Measurements from ENCODE around the gene PDPN.
"Not testable (repeated sequence)": the region's sequence is repeated elsewhere in the genome, so short reads cannot be mapped to it uniquely, and the experiment has no call there.

PDPN gene

DNA sequence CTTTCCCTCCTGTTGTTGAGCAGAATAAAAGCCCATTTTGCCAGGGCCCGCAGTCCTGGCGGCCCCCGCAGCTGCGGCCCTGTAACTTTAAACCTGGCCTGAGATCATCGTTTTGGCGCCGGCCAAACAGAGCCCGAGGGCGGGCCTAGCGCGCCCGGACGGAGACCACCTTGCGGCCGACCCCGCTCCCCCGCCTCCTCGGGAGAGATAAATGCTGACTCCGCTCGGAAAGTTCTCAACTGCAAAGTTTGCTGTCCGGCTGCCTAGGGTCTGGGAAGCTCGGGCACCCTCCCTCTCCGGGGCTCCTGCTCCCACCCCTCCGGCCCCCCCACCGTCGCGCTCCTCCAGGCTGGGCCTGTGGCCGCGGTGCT lies at the start of gene PDPN:
TSS of gene PDPN (plus strand) at position 238 of the 371 bp plus-strand sequence. CDS start 202 bp downstream, outside the sequence.
- DNase-seq (ENCODE audit: low read depth): no peak

DNA sequence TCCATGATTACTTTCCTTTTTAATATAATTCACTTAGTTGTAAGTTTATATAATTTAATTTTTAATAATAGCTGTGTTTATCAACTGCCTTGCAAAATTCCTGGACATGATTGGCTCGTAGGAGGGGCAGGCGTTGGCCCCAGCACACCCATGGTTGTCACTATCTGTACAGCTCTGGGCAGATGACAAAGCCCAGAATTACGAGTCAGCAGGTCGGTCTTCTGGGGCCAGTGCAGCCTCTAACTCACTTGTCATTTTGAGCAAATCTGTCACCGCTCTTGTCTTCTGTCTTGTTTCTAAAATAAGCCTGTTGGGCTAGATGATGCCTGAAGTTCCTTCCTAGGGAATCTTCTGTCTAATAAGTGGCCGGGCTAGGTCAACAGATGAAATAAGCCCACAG lies 48.4 kb upstream of the PDPN start:
- no peak for DNase-seq (ENCODE audit: low read depth)

DNA sequence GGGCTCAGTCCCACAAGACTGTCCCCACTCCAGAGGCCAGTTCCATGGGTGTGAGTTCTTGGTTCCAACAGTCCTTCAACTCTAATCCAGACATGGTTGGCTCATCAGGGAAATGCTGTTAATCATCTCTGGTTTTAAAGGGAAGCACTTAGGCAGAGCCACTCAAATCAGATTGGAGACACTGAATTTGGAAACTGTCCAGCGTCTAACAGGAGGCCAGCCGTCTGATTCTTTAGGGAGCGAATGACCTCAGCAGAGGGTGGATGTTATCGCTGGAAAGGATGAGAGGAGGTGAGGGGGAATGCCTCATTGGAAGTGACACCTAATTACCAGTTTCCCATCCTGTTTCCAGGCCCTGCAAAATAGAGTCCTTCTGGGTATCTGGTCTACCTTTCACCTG lies 47.1 kb upstream of the PDPN start:
- DNase-seq (ENCODE audit: low read depth): no peak

DNA sequence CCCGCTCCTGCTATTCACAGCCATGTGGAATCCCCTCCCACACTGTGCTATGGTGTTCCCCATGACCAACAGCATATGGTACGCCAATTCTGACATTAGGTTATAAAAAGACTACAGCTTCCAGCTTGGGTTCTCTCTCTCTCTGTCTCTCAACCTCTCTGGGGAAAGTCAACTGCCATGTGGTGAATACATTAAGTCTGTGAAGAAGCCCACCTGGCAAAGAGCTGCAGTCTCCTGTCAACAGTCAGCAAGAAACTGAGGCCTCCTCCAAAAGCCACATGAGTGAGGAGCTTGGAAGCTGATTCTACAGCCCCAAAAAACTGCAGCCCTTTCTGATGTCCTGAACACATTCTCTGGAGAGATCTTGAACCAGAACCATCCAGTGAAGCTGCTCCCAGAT lies 44.8 kb upstream of the PDPN start:
- no peak for DNase-seq (ENCODE audit: low read depth)

DNA sequence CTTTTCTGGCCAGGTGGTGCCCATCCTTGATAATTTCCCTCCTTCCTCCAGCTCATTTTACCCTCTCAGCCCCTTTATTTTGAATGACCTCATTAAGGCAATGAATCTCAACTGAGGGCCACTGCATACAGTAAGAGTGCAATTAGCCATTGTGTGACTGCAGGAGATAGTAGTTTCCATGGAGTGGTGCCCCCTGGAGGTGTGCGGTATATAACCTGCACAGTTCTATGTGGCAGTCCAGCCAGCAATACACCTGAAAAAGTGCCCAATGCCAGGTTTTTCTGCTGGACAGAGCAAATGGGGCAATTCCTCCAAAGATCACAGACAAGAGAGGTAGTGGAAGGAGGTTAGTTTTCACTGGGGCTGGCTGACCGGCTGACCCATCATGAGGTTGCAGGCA lies 43.9 kb upstream of the PDPN start:
- no peak for DNase-seq (ENCODE audit: low read depth)

- no peak for DNase-seq (ENCODE audit: low read depth)
These were observed 42.8 kb upstream of the PDPN start for GRCh38 chr1:13540866-13541265.

GRCh38 chr1:13541435-13542215 lies 42.0 kb upstream of the PDPN start:
- no peak for DNase-seq (ENCODE audit: low read depth)

GRCh38 chr1:13543451-13544220 lies 40.0 kb upstream of the PDPN start:
- no peak for DNase-seq (ENCODE audit: low read depth)

- no peak for DNase-seq (ENCODE audit: low read depth)
These were observed 39.4 kb upstream of the PDPN start for GRCh38 chr1:13544221-13544556.

DNA sequence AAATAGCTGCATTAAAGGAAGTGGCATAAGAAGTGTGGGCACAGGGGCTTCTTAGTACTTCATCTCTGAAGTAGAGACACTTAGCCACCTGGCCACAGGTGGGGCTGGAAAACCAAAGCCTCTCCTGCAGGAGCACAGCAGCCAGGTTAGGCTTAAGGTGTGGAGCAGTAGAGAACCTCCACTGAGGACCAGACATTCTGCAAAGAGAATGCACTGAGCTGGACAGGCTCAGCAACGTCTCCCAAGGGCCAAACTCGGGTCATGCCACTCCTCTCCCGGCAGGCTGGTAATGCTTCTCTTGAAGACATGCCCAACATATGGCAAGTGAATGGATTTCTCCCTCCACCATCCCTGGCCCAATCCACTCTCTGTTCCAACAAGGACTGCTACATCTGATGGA lies 36.8 kb upstream of the PDPN start:
- no peak for DNase-seq (ENCODE audit: low read depth)

GRCh38 chr1:13548281-13548680 lies 35.4 kb upstream of the PDPN start:
- DNase-seq (ENCODE audit: low read depth): no peak

GRCh38 chr1:13549021-13549420 lies 34.6 kb upstream of the PDPN start:
- no peak for DNase-seq (ENCODE audit: low read depth)

DNA sequence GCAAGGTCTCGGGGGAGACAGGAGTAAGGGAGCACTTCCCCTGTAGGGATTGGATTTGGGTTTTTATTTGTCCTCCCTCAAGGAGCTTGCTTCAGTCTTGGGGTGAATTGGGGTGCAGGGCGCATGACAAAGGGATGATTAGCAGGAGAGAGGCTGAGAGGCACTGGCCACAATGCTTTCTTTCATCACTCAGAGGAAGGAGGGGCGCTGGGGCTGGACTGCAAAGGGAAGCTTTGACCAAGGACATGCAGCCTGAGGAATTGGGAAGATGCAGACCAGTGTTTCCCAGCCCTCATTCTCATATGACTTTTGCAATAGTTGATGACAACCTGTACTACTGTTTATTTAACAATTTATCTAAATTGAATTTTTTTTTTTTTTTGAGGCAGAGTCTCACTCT lies 34.1 kb upstream of the PDPN start:
- no peak for DNase-seq (ENCODE audit: low read depth)

GRCh38 chr1:13550663-13551062 lies 33.0 kb upstream of the PDPN start:
- no peak for DNase-seq (ENCODE audit: low read depth)

GRCh38 chr1:13554798-13555197 lies 28.8 kb upstream of the PDPN start:
- no peak for DNase-seq (ENCODE audit: low read depth)

GRCh38 chr1:13556224-13556764 lies 27.3 kb upstream of the PDPN start:
- no peak for DNase-seq (ENCODE audit: low read depth)

GRCh38 chr1:13560541-13560940 lies 23.1 kb upstream of the PDPN start:
- DNase-seq (ENCODE audit: low read depth): no peak

GRCh38 chr1:13562981-13563380 lies 20.7 kb upstream of the PDPN start:
- not testable (repeated sequence) for DNase-seq (ENCODE audit: low read depth)

GRCh38 chr1:13564073-13564472 lies 19.6 kb upstream of the PDPN start:
- no peak for DNase-seq (ENCODE audit: low read depth)

GRCh38 chr1:13570435-13570834 lies 13.2 kb upstream of the PDPN start:
- DNase-seq (ENCODE audit: low read depth): not testable (repeated sequence)

GRCh38 chr1:13570924-13571323 lies 12.7 kb upstream of the PDPN start:
- no peak for DNase-seq (ENCODE audit: low read depth)

GRCh38 chr1:13573586-13573985 lies 10.0 kb upstream of the PDPN start:
- no peak for DNase-seq (ENCODE audit: low read depth)

GRCh38 chr1:13576926-13577325 lies 6.7 kb upstream of the PDPN start:
- DNase-seq (ENCODE audit: low read depth): no peak

Data from HS-5 (cell line).